Measurements from ENCODE around the gene GBF1.

GBF1 gene

GRCh38 chr10:102285133-102285532 lies 39.8 kb downstream of the GBF1 start:
- H3K27me3 ChIP-seq (ENCODE audit: insufficient read depth, low read depth), result no peaks in the 10 kb centered on the region
- H3K27ac ChIP-seq, result no peak overlapping the region
- no peaks in the 10 kb centered on the region; the same call in 1 of the 2 replicates for H3K36me3 ChIP-seq (ENCODE audit: insufficient read depth)
- H3K4me2 ChIP-seq, result no peak overlapping the region
- H3K9ac ChIP-seq, result no peak overlapping the region
- peaks cover 13% of the 10 kb centered on the region for H3K4me1 ChIP-seq (ENCODE audit: low read depth, poor library complexity, severe bottlenecking)
- TF ChIP-seq CTCF (conservative IDR thresholded peaks at IDR 0.05; ENCODE audit: low read depth, low read length), result no peak
- peaks cover 17% of the 10 kb centered on the region for H3K79me2 ChIP-seq (ENCODE audit: insufficient read depth, low read depth)
- no peak overlapping the region for H2AFZ ChIP-seq (ENCODE audit: low read depth)
- peaks cover 4% of the 10 kb centered on the region for H4K20me1 ChIP-seq (ENCODE audit: insufficient read depth)
- H3K4me3 ChIP-seq (IDR thresholded peaks at IDR 0.05; ENCODE audit: insufficient read depth, low read depth, low read length), result no peak overlapping the region

- no peak for TF ChIP-seq CTCF (conservative IDR thresholded peaks at IDR 0.05; ENCODE audit: low read depth, low read length)
- Histone ChIP-seq H3K27me3 (ENCODE audit: insufficient read depth, low read depth) (no peaks in the 10 kb centered on the region), H3K36me3 (ENCODE audit: insufficient read depth) (no peaks in the 10 kb centered on the region; the same call in 1 of the 2 replicates), H3K4me2 (no peak overlapping the region), H3K79me2 (ENCODE audit: insufficient read depth, low read depth) (peaks cover 21% of the 10 kb centered on the region), H2AFZ (ENCODE audit: low read depth) (no peak overlapping the region), H3K27ac (no peak overlapping the region), H3K9ac (no peak overlapping the region), H3K4me1 (ENCODE audit: low read depth, poor library complexity, severe bottlenecking) (peaks cover 13% of the 10 kb centered on the region), H4K20me1 (ENCODE audit: insufficient read depth) (peaks cover 4% of the 10 kb centered on the region), H3K4me3 (IDR thresholded peaks at IDR 0.05; ENCODE audit: insufficient read depth, low read depth, low read length) (no peak overlapping the region)
Measured at GRCh38 chr10:102286216-102286615, 40.9 kb downstream of the GBF1 start.

- Histone ChIP-seq H4K20me1 (ENCODE audit: insufficient read depth) (peaks cover 4% of the 10 kb centered on the region), H3K27me3 (ENCODE audit: insufficient read depth, low read depth) (no peaks in the 10 kb centered on the region), H3K36me3 (ENCODE audit: insufficient read depth) (no peaks in the 10 kb centered on the region; the same call in 1 of the 2 replicates), H3K4me1 (ENCODE audit: low read depth, poor library complexity, severe bottlenecking) (peaks cover 13% of the 10 kb centered on the region), H3K79me2 (ENCODE audit: insufficient read depth, low read depth) (peaks cover 15% of the 10 kb centered on the region), H2AFZ (ENCODE audit: low read depth) (no peak overlapping the region), H3K4me3 (IDR thresholded peaks at IDR 0.05; ENCODE audit: insufficient read depth, low read depth, low read length) (no peak overlapping the region), H3K4me2 (no peak overlapping the region), H3K9ac (no peak overlapping the region), H3K27ac (no peak overlapping the region)
- no peak for TF ChIP-seq CTCF (conservative IDR thresholded peaks at IDR 0.05; ENCODE audit: low read depth, low read length)
Measured at GRCh38 chr10:102287538-102287937, 42.2 kb downstream of the GBF1 start.

GRCh38 chr10:102287991-102288390 lies 42.7 kb downstream of the GBF1 start:
- peaks cover 14% of the 10 kb centered on the region for H3K79me2 ChIP-seq (ENCODE audit: insufficient read depth, low read depth)
- H3K4me1 ChIP-seq (ENCODE audit: low read depth, poor library complexity, severe bottlenecking), result peaks cover 13% of the 10 kb centered on the region
- H3K27ac ChIP-seq, result no peak overlapping the region
- H2AFZ ChIP-seq (ENCODE audit: low read depth), result no peak overlapping the region
- H3K36me3 ChIP-seq (ENCODE audit: insufficient read depth), result no peaks in the 10 kb centered on the region; the same call in 1 of the 2 replicates
- H3K27me3 ChIP-seq (ENCODE audit: insufficient read depth, low read depth), result no peaks in the 10 kb centered on the region
- TF ChIP-seq CTCF (conservative IDR thresholded peaks at IDR 0.05; ENCODE audit: low read depth, low read length), result no peak
- H3K4me2 ChIP-seq, result no peak overlapping the region
- no peak overlapping the region for H3K9ac ChIP-seq
- H4K20me1 ChIP-seq (ENCODE audit: insufficient read depth), result peaks cover 4% of the 10 kb centered on the region; the same call in 1 of the 2 replicates
- H3K4me3 ChIP-seq (IDR thresholded peaks at IDR 0.05; ENCODE audit: insufficient read depth, low read depth, low read length), result no peak overlapping the region

Data from KMS-11 (cell line).